Astrocyte (in vitro differentiated cells and primary cell): Measurements from ENCODE around the gene OFD1.

Source experiments
- EZH2 ChIP-seq: IDR thresholded peaks from 2 replicates; pipeline ENCODE4 v1.6.1; 2012; ENCODE audit warnings: mild to moderate bottlenecking, low read length, inconsistent platforms; ENCODE audit not compliant: insufficient read depth
- TF ChIP-seq, protein P1 (sequence below): IDR thresholded peaks from 2 replicates; pipeline ENCODE4 v1.5.1; 2011; ENCODE audit warnings: low read depth, mild to moderate bottlenecking, inconsistent platforms, low read length, moderate library complexity; ENCODE audit not compliant: insufficient read depth

DNA sequence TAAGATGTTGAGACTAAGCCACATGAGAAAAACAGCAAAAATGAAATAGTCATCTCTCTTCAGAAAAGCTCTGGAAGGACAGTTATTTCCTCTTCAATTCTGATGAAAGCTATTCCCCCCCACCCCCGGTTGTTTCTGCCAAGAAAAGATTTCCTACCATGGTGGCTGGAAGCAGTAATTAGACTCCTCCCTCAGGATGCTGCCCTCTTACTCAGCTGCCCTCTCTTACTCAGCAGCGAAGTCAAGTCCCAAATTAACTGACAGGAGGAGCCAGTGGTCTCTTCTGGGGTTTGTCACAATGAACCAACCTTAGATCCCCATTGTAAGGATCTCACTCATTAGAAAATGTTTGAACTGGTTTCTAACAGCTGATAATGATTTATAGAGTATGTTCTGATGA, 44.4 kb downstream of the OFD1 start:
- TF ChIP-seq, protein P1, sequence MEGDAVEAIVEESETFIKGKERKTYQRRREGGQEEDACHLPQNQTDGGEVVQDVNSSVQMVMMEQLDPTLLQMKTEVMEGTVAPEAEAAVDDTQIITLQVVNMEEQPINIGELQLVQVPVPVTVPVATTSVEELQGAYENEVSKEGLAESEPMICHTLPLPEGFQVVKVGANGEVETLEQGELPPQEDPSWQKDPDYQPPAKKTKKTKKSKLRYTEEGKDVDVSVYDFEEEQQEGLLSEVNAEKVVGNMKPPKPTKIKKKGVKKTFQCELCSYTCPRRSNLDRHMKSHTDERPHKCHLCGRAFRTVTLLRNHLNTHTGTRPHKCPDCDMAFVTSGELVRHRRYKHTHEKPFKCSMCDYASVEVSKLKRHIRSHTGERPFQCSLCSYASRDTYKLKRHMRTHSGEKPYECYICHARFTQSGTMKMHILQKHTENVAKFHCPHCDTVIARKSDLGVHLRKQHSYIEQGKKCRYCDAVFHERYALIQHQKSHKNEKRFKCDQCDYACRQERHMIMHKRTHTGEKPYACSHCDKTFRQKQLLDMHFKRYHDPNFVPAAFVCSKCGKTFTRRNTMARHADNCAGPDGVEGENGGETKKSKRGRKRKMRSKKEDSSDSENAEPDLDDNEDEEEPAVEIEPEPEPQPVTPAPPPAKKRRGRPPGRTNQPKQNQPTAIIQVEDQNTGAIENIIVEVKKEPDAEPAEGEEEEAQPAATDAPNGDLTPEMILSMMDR = no peak
- no peak for TF ChIP-seq EZH2
